ENCODE data around the gene GPR17.

The GPR17 gene, protein sequence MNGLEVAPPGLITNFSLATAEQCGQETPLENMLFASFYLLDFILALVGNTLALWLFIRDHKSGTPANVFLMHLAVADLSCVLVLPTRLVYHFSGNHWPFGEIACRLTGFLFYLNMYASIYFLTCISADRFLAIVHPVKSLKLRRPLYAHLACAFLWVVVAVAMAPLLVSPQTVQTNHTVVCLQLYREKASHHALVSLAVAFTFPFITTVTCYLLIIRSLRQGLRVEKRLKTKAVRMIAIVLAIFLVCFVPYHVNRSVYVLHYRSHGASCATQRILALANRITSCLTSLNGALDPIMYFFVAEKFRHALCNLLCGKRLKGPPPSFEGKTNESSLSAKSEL

DNA sequence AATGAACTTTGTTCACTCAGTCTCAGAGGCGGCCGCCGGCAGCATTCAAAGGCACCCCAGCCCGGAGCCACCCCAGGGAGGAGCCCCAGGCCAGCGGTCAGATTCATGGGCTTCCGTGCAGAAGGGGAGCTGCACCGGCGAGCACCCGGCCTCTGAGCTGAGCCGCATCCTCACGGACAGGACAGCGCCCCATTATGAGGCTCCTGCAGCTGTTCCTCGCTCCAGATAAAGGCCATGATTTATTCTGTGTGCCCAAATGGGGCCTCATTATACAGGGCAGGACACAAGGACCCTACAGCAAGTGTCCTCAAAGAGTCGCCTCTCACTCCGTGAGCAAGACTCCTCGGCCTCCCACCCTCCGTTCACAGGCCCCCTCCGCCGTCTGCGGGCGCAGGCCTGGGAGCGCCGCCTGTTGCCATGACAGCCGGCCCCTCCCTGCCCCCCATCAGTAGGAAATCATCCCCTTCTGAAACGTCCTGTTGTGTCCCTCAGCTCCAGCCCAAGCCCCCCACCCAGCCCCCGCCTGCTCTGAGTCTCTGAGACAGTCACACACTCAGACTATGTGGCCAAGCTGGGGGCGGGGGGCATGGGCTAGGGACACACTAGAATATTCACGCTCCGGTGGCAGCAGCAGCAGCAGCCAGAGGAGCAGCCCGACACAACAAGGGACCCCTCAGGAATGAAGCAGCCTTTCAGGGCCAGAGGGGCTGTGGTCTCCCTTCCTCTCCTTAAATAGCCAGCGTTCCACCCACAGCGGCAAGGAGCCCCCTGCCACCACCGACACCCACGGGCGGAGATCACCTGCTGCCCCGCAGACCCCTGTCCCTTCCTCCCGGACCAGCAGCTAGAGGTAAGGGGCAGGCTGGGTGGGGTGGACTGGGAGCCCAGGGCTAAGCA lies at the start of gene GPR17:
Gene GPR17 (plus strand): TSS at position 759 of the 897 bp plus-strand sequence. CDS start 4,583 bp downstream, outside the sequence.
- TF ChIP-seq, protein P1, sequence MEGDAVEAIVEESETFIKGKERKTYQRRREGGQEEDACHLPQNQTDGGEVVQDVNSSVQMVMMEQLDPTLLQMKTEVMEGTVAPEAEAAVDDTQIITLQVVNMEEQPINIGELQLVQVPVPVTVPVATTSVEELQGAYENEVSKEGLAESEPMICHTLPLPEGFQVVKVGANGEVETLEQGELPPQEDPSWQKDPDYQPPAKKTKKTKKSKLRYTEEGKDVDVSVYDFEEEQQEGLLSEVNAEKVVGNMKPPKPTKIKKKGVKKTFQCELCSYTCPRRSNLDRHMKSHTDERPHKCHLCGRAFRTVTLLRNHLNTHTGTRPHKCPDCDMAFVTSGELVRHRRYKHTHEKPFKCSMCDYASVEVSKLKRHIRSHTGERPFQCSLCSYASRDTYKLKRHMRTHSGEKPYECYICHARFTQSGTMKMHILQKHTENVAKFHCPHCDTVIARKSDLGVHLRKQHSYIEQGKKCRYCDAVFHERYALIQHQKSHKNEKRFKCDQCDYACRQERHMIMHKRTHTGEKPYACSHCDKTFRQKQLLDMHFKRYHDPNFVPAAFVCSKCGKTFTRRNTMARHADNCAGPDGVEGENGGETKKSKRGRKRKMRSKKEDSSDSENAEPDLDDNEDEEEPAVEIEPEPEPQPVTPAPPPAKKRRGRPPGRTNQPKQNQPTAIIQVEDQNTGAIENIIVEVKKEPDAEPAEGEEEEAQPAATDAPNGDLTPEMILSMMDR (IDR thresholded peaks at IDR 0.05; ENCODE audit: extremely low read depth, missing control alignments) = no peak

DNA sequence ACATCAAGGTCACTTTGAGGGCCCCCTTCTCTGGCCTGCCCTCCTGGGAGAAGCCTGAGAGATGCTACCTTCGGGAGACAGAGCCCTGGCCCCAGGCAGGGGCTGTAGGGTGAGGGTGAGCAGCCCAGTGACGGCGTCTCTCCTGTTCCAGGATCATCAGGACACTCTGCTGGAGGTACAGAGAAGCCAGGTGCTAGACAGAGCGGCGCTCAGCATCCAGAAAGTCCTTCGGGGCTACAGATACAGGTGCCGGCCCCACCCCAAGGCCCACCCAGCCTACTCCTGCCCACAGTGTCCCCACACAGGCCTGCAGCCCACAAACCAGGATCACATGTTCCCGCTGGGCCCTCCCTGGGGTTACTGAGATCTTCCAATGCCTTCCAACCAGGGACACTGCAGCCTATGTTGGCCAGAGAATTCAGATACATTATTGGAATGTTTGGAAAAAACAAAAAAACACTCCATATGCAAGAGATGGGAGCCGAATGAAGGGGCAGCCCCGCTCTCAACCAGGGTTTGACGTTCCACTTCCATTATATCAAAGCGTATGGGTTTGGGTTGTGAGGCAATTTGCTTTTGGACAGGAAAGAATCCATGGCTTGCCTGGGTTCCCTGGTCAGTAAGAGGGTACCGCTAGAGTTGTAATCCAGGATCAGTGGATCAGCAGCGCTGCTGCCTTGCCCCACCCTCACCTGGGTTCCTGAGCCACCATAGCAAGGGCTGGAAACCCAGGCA lies 49.5 kb upstream of the GPR17 start:
- DNase-seq (ENCODE audit: low spot score) = no peak
- TF ChIP-seq, protein P1 (IDR thresholded peaks at IDR 0.05; ENCODE audit: extremely low read depth, missing control alignments) = no peak

More for the DNA sequence above, at the start of gene GPR17:
- no peak for DNase-seq (ENCODE audit: low spot score)

DNA sequence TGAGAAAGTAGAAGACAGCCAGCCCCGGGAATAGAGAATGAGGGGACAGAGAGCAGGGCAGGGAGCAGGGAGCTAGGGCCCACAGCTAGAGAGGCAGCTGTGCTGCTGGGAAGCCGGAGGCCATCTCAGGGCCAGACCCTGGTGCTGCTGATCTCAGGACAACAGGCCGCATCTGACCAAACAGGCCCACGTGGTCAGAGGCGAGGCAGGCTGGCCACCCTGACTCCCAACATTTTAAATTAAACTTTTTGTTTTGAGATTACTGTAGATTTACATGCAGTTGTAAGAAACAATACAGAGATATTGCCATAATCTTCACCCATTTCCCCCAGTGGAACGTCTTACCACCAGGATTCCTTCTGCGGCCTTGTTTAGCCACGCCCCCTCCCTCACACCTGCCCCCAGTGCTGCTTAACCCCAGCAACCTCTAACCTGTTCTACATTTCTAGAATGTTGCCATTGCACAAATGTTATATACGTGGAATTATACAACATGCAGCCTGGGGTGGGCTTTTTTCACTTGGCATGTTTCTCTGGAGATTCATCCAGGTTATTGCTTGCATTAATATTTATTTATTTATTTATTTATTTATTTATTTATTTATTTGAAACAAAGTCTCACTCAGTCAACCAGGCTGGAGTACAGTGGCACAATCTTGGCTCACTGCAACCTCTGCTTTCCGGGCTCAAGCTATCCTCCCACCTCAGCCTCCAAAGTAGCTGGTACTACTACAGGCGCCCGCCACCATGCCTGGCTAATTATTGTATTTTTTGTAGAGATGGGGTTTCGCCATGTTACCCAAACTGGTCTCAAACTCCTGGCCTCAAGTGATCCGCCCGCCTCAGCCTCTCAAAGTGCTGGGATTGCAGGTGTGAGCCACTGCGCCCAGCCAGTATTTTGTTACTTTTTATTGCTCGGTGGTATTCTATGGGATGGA lies 48.6 kb upstream of the GPR17 start:
- DNase-seq (ENCODE audit: low spot score) = no peak
- TF ChIP-seq, protein P1 (IDR thresholded peaks at IDR 0.05; ENCODE audit: extremely low read depth, missing control alignments) = no peak

DNA sequence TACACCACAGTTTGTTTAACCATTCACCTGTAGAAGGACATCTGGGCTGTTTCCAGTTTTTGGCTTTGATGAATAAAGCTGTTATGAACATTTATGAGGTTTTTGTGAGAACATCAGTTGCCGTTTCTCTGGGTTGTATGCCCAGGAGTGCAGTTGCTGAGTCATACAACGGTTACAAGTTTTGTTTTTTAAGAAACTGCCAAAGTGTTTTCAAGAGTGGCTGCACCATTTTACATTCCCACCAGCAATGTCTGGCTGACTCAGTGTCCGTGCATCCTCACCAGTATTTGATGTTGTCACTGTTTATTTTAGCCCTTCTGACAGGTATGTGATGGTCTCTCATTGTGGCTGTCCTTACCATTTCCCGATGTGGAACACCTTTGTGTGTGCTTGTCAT lies 48.0 kb upstream of the GPR17 start:
- DNase-seq (ENCODE audit: low spot score) = no peak
- TF ChIP-seq, protein P1 (IDR thresholded peaks at IDR 0.05; ENCODE audit: extremely low read depth, missing control alignments) = no peak

DNA sequence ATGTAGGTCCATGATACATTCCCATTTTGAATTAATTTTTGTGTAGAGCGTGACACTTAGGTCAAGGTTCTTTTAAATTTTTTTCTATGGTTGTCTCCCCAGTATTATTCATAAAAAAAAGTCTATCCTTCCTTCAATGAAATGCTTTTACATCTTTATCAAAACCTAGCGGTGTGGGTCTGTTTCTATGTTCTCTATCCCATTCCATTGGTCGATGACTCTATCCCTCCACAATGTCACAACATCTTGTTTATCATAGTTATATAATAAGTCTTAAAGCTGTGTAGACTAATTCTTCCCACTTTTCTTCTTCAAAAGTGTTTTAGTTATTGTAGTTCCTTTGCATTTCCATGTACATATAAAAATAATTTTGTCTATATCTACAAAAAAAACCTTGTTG lies 47.2 kb upstream of the GPR17 start:
- no peak for DNase-seq (ENCODE audit: low spot score)
- TF ChIP-seq, protein P1 (IDR thresholded peaks at IDR 0.05; ENCODE audit: extremely low read depth, missing control alignments) = no peak

DNA sequence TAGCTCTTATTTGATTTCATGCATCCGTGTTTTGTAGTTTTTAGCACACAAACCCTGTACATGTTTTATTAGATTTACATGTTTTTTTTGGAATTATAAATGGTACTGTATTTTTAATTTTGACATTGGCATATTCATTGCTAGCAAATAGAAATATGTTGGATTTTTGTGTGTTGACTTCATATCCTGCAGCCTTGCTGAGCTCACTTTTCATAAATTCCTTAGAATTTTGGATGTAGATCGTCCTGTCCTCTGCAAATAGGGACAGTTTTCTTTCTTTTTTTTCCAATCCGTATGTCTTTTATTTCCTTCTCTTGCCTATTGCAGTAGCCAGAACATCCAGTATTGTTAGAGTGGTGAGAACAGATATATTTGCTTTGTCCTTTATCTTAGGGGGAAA lies 46.7 kb upstream of the GPR17 start:
- TF ChIP-seq, protein P1 (IDR thresholded peaks at IDR 0.05; ENCODE audit: extremely low read depth, missing control alignments) = no peak
- DNase-seq (ENCODE audit: low spot score) = no peak

All from GM20000 (cell line).